Neural crest cell (in vitro differentiated cells): ENCODE measurements around the gene FHIT. TPM values are rescaled to one million over a fixed set of nuclear protein-coding genes. Genes with fewer than 3 reads are reported as not detected.

Source experiments
- DNase-seq: peaks from one replicate; pipeline ENCODE4 v3.0.0; 2021; ENCODE audit warnings: low read depth, mixed read lengths, low spot score
- H3K27ac Mint-ChIP-seq: one replicate; pipeline ENCODE4 v1.8.0; 2021; ENCODE audit warnings: mild to moderate bottlenecking, mixed read lengths; ENCODE audit not compliant: unreplicated experiment
- H3K27me3 Mint-ChIP-seq: 2 replicates; pipeline ENCODE4 v1.8.0; 2021; ENCODE audit warnings: low read depth, mild to moderate bottlenecking, mixed read lengths
- H3K36me3 Mint-ChIP-seq: 2 replicates; pipeline ENCODE4 v1.8.0; 2021; ENCODE audit warnings: low read depth, mild to moderate bottlenecking, mixed read lengths
- H3K4me1 Mint-ChIP-seq: 2 replicates; pipeline ENCODE4 v1.8.0; 2021; ENCODE audit warnings: mixed read lengths
- H3K4me3 Mint-ChIP-seq: one replicate; pipeline ENCODE4 v1.8.0; 2021; ENCODE audit warnings: mild to moderate bottlenecking, mixed read lengths
- H3K9me3 Mint-ChIP-seq: 2 replicates; pipeline ENCODE4 v1.8.0; 2021; ENCODE audit warnings: mixed read lengths
- total RNA-seq: library from RNA; stranded (reverse); gene quantifications from 2 replicates; pipeline ENCODE4 v1.2.1, GENCODE V29; 2021
- TF ChIP-seq, protein P1 (sequence below): fragments of 200-600 bp; sonication (generic); conservative IDR thresholded peaks from 2 replicates; pipeline ENCODE4 v1.5.0; 2021; ENCODE audit warnings: antibody characterized with exemption, mild to moderate bottlenecking

Gene FHIT
- total RNA-seq, 1 donor from 2014 or later = 5.2 TPM

DNA sequence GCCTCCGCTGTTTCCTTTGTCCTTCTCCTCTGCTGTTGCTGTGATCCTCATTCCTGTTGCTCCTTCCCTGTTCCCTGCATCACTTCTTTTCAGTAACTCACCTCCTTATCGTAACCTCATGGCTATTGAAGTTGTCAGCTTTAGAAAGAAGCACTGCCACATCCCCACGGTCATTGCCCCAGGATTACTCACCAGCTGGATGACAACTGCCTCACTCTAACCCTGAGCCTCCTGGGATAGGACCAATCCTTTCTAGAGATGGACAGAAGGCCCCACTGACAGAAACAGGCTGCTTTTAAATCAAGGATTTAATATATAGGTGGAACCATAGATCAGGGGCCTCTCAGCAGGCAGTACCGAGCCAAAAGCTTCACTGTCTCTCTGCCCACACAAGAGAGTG is 4.1 kb downstream of the FHIT start:
- Mint-ChIP-seq H3K4me3 (no peak overlapping the region), H3K27ac (peak overlapping the region; percentile 73), H3K9me3 (no peaks in the 10 kb centered on the region), H3K36me3 (no peaks in the 10 kb centered on the region), H3K27me3 (no peaks in the 10 kb centered on the region), H3K4me1 (peaks cover 27% of the 10 kb centered on the region)
- DNase-seq = no peak
- TF ChIP-seq, protein P1, sequence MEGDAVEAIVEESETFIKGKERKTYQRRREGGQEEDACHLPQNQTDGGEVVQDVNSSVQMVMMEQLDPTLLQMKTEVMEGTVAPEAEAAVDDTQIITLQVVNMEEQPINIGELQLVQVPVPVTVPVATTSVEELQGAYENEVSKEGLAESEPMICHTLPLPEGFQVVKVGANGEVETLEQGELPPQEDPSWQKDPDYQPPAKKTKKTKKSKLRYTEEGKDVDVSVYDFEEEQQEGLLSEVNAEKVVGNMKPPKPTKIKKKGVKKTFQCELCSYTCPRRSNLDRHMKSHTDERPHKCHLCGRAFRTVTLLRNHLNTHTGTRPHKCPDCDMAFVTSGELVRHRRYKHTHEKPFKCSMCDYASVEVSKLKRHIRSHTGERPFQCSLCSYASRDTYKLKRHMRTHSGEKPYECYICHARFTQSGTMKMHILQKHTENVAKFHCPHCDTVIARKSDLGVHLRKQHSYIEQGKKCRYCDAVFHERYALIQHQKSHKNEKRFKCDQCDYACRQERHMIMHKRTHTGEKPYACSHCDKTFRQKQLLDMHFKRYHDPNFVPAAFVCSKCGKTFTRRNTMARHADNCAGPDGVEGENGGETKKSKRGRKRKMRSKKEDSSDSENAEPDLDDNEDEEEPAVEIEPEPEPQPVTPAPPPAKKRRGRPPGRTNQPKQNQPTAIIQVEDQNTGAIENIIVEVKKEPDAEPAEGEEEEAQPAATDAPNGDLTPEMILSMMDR = no peak

DNA sequence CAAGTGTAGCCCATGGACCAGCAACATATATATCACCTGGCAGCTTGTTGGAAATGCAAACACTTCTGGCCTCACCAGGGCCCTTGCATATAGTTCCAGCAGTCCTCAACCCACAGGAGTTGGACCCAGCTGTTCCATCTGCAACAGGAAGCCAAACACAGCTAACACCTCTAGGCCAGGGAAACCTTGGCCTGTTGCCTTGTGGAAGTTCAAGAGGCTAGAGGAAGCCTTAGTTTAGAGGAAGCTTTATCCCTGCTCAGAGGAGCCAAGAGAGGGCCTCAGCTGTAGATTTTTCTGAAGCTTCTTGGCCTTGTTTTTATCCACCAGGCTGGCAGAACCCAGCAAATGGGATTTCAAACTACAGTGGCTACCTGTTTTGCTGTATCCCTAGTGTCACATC is 11.4 kb downstream of the FHIT start:
- Mint-ChIP-seq H3K4me3 (no peak overlapping the region), H3K27ac (no peak overlapping the region), H3K9me3 (no peaks in the 10 kb centered on the region), H3K36me3 (no peaks in the 10 kb centered on the region), H3K27me3 (no peaks in the 10 kb centered on the region), H3K4me1 (no peaks in the 10 kb centered on the region)
- no peak for DNase-seq
- TF ChIP-seq, protein P1 = no peak

DNA sequence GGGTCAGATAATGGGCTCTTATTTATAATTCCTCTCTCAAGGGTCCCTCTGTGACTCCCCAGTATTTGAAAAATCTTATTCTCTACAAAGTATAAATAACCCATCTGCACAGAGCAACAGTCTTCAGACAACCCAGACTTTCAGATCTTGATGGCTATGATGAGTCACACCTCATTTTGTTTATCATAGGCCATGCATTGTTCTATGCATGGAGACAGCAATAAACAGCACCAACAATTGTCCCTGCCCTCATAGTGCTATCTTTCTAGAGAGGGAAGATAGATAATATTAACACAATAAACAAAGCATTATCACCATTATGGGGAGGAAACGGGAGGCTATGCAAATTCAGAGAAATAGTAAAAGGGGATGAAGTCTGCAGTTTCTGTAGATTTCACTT is 13.4 kb downstream of the FHIT start:
- TF ChIP-seq, protein P1 = no peak
- no peak overlapping the region for H3K27ac Mint-ChIP-seq
- no peak overlapping the region for H3K4me3 Mint-ChIP-seq
- no peaks in the 10 kb centered on the region for H3K36me3 Mint-ChIP-seq
- peaks cover 3% of the 10 kb centered on the region for H3K4me1 Mint-ChIP-seq
- H3K27me3 Mint-ChIP-seq = no peaks in the 10 kb centered on the region
- no peak for DNase-seq
- no peaks in the 10 kb centered on the region for H3K9me3 Mint-ChIP-seq

DNA sequence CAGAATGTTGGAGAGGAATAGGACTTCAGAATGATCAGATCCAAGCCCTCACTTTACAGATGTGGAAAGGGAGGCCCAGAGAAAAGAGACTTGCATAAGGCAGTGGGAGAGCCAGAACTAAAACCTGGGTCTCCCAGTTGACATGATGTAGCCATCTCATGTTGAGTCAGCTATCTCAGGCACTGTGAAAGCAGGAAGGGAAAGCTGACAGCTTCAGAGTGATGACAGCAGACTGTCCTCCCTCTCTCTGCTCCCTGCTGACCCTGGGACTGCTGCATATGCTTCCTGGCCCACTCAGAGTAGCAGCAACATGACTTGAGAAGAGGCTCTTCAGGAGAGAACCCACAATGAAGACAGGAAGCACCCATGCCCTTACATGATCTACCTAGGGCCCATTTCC is 14.7 kb downstream of the FHIT start:
- no peak for DNase-seq
- no peak overlapping the region for H3K4me3 Mint-ChIP-seq
- H3K36me3 Mint-ChIP-seq = no peaks in the 10 kb centered on the region
- TF ChIP-seq, protein P1 = no peak
- no peaks in the 10 kb centered on the region for H3K9me3 Mint-ChIP-seq
- peaks cover 3% of the 10 kb centered on the region for H3K4me1 Mint-ChIP-seq
- no peaks in the 10 kb centered on the region for H3K27me3 Mint-ChIP-seq
- H3K27ac Mint-ChIP-seq = no peak overlapping the region

DNA sequence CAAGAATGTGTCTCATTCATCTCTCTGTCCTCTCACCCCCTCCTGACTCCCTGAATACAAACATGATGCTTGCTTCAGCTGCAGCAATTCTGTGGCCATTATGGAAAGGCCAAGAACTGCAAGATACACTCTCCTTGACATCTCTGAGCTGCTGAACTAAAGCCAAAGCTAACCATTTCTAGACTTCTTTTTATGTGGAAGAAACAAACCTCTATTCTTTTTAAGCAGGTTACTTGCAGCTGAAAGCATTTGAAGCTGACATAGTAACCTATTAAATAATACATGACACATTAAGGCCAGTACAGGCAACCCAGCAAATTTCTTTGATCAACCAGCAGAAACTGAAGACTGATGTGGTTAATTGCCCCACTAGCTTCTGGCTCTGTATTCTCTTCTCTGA is 17.5 kb downstream of the FHIT start:
- TF ChIP-seq, protein P1 = no peak
- DNase-seq = no peak
- Mint-ChIP-seq H3K4me1 (peaks cover 3% of the 10 kb centered on the region), H3K9me3 (no peaks in the 10 kb centered on the region), H3K27ac (no peak overlapping the region), H3K27me3 (no peaks in the 10 kb centered on the region), H3K36me3 (no peaks in the 10 kb centered on the region), H3K4me3 (no peak overlapping the region)

DNA sequence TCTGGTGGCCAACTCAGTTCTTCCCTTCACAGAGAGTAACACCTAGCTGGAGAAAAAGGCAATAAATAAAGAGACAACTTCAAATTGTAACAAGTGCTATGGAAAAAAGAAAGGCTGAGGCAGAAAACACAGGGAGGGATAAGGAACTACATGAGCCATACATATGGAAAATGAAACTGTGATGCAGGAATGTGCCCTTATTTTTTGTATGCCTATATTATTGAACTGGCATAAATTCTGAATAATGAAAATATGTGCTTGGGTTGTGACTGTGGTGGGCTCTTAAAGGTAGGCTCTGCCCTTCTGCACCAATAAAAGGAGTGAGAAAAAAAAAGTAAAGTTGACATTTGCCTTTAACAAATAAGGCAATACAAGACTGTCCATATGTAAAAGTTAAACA is 19.6 kb downstream of the FHIT start:
- Mint-ChIP-seq H3K4me1 (peaks cover 3% of the 10 kb centered on the region), H3K4me3 (no peak overlapping the region), H3K27ac (no peak overlapping the region), H3K27me3 (no peaks in the 10 kb centered on the region), H3K36me3 (no peaks in the 10 kb centered on the region), H3K9me3 (no peaks in the 10 kb centered on the region)
- TF ChIP-seq, protein P1 = no peak
- no peak for DNase-seq
